GM21786 (cell line): ENCODE data around the gene CA11.

ENCODE experiments used
- ATAC-seq: cut with Tn5 transposase; IDR thresholded peaks from one replicate; pipeline ENCODE4 v1.9.1; 2021; ENCODE audit not compliant: unreplicated experiment

Gene CA11

DNA sequence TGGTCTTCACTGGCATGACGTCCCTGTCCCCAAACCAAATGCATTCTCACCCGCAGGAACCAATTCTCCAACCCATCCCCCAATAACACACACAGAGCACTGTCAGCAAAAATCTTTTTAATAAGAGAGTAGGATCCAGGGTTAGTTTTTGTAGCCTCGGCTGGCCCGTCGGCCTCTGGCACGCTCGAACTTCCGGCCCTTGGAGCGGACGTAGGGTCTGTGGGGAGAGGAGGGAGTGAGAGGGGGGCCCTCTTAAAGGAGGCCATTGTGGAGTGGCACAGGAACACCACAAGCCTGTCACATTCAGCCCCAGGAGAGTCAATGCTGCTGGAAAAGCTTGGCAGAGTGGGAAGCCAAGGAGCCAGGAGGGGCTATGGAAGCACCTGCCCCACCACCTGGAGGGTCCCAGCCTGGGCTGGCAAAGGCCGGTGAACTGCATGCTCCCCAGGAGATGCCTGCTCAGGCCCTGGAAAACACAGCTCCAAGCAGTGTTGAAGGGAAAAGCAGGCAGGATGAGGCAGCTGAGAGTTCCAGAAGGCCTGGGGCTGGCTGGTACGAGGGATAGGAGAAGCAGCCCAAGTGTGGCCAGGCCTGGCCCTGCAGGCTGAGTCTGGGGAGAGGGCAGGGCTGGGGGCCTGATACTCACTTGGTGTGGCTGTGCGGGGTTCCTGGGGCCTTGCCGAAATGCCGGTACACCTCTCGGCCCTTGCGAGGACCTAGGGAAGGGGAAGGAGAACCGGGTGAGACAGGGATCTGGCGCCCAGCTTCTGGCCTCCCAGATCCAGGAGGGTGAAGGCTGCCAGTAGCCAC, 30.6 kb downstream of the CA11 start:
- no peak for ATAC-seq

GRCh38 chr19:48614436-48615230, 31.4 kb downstream of the CA11 start, which contains the start of gene FAM83E:
Gene FAM83E (minus strand): TSS chr19:48615076. CDS start chr19:48613372, 1,704 bp downstream.
- ATAC-seq: no peak

DNA sequence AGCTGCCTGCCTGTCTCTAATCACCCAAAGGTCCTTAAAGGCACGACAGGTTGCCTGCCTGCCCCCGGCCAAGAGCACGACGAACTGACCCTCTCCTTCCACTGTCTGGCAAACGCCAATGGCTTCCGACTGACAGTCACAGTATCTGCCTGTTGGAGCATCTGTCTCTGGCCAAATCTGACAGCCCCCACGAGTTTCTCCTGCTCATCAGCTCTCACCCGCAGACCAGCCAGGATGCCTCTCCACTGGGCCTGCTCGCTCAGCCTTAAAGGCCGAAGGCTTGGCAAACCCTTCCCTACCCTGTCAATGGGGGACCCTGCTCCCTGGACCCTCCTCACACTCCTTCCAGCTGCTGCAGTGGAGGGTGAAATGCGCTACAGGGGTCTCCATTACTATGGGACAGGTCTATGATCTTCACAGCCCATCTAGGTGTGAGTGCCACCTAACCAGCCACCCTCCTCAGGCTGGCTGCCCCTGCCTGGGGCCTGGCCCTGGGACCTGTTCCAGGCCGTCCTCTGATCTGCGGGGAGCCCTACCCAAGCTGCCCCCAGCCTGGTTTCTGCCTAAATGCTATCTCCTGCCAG, 32.0 kb downstream of the CA11 start:
- ATAC-seq: no peak

DNA sequence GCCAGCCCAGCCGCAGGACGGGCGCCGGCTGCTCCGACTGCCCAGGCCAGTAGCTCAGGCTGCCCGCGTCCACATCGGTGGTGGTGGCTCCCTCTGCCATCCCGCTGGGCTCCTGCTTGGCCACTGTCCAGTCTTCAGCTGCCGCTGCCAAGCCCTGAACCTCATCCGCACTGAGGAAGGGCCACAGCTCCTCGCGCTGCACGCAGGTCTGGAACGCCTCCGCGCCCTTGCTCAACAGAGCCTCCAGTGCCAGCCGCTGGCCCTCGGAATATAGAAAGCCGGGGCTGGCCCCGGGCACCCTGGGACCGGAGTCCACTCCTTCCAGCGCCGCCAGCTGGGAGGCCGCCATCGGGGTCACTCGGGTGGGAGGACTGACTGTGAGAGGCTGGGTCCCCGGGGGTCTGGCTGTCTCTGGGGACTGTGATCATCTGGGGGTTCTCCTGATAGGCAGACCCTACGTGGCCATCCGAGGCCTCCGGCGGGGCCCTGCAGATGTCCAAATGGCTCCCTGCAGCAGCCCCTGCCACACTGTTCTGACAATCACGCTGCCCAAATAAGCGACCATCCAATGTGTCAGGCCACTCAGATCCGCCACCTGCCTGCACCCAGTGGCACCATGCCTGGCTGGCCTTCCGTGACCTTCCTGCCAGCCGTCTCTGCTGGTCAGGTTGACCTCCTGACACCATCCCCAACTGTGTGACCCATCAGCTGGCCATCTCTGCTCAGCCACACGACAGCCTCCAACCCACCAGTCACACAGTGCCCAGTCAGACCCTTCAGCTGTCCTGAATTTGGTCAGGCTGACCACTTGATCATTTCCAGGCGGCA, 32.7 kb downstream of the CA11 start:
- no peak for ATAC-seq

DNA sequence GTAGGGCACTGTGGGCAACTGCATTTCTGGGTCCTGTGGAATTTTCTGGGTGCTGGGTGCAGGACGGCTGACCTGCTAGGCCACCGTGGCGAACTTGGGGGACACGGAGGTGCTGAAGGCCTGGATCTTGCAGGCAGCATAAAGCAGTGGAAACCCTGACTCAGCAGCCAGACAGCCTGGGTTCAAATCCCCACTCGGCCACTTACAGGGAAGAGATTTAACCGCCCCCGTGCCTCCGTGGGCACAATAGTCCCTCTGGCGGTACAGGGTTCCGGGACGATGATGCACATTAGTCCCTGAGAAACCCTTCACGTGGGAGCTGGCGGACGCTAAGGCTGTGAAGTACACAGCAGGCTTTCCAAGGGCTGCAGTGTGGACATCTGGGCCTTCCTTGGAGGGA, 34.1 kb downstream of the CA11 start:
- ATAC-seq: no peak

DNA sequence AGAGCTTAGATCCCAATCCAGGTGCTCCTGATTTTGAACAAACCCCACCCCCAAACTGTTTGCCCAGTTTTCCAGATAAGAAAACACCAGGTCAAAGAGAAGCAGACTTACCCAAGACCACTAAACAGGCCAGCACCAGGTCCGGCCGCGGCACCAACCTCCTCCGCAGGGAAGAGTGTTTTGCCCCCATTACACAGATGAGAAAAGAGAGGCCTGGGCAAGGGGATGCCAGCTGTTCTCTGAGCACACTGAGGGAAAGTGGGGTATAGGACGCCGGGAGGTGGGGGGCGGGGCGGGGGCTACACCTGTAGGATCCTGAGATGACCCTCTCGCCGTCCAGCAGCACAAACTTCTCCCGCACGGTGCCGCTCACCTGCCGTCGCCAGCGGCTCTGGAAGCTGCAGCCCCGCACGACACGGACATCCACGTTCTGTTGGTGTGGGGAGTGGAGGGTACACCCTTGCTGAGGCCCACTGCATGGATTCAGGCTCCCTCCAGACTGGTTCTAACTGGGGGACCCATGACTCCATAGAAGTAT, 36.3 kb downstream of the CA11 start:
- no peak for ATAC-seq

DNA sequence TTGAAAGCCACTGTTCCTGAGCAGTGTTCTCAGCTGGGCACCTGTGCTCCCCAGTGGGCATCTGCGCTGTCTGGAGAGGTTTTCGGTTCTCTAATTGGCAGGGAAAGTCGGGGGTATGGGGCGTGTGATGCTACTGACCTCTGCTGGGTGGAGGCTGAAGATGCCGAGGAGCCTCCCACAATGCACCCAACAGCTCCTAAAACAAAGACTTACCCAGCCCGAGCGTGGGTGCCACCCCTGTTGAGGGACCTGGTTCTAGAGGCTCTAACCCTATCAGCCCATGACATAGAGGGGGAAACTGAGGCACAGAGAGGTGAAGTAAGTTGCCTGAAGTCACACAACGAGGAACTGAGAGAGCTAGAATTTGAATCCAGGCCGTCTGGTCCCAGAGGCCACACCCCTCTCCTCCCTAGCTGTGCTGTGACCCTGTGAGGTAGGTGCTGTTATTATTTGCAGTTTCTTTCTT, 37.2 kb downstream of the CA11 start:
- no peak for ATAC-seq

GRCh38 chr19:48607359-48607755, 38.6 kb downstream of the CA11 start:
- no peak for ATAC-seq

DNA sequence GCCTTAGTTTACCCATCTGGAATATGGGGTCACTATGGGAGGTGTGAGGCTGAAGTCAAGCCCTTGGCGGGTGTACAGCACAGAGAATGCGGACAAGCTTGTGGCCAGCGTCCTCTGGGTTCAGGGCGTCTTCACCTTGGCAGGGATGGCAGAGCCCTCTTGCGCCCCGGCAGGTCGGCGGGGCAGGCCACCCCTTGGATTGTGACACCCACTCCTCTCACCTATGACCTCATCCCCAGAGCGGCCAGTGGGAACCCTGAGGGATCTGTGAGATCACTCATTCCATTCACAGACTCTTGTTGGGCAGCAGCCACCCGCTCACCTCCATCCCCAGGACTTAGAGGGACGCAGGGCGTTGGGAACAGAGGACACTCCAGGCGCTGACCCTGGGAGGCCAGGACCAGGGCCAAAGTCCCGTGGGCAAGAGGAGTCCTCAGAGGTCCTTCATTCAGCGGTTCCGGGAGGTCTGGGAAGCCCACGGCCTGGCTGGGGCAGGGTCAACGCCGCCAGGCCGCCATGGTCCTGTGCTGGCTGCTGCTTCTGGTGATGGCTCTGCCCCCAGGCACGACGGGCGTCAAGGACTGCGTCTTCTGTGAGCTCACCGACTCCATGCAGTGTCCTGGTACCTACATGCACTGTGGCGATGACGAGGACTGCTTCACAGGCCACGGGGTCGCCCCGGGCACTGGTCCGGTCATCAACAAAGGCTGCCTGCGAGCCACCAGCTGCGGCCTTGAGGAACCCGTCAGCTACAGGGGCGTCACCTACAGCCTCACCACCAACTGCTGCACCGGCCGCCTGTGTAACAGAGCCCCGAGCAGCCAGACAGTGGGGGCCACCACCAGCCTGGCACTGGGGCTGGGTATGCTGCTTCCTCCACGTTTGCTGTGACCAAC, 39.3 kb downstream of the CA11 start, which contains the start of gene SPACA4:
SPACA4 (plus strand) TSS at position 280 of the 896 bp plus-strand sequence; CDS start at position 517, 237 bp downstream.
- no peak for ATAC-seq

DNA sequence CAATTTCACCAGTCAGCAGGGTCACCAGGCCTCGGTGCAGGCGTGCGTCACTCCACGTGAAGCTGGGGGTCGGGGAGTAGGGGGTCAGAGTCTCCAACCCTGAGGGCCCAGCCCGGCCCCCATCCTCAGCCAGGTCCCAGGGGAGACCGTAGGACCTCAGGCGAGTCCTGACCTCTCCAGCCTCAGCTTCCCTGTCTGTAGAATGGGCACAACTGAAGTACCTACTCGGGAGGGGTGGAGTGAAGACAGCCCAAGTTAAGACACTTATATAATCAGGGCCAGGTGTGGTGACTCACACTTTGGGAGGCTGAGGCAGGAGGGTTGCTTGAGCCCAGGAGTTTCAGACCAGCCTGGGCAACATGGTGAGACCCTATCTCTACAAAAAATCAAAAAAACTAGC, 42.1 kb downstream of the CA11 start:
- no peak for ATAC-seq

DNA sequence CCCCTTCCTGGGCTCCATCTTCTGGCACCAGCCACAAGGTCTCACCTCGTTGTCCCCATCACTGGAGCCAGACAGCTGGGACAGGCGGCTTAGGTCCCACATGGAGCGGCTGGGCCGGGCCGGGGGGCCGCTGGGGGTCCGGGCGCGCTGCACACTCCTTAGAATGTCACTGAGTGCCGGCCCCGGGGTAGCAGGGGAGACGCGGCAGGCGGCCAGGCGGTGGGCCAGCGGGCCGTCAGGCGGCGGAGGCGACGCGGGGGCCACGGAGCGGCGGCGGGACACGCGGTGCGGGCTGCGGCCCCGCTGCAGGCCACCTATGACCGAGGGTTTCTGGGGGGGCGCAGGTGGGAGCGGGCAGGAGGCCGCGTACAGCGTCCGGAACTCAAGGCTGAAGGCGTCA, 42.5 kb downstream of the CA11 start:
- ATAC-seq: no peak

GRCh38 chr19:48603001-48603400, 43.0 kb downstream of the CA11 start:
- ATAC-seq: no peak

GRCh38 chr19:48600679-48601417, 45.1 kb downstream of the CA11 start:
- ATAC-seq: no peak

DNA sequence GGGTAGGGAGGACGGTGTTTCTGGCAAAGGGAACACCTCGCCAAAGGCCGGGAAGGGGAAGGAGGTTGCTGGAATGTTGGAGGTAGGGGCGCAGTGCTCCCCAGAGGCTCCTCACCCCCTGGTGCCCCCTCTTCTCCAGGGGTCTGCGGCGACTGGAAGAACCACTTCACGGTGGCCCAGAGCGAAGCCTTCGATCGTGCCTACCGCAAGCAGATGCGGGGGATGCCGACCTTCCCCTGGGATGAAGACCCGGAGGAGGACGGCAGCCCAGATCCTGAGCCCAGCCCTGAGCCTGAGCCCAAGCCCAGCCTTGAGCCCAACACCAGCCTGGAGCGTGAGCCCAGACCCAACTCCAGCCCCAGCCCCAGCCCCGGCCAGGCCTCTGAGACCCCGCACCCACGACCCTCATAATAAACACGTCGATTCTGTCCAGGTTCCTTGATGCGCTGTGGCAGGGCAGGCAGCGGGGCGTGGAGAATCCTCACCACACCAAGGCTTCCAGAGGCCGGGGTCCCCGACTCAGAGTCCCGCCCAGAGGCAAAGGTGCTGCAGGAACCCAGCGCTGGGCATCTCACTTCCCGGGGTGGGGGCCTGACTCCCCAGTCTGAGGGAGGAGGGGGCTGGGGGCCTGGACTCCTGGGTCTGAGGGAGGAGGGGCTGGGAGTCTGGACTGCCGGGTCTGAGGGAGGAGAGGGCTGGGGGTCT, 46.8 kb downstream of the CA11 start:
- ATAC-seq: no peak

- ATAC-seq: no peak
Measured at GRCh38 chr19:48596679-48597465, 49.1 kb downstream of the CA11 start.

DNA sequence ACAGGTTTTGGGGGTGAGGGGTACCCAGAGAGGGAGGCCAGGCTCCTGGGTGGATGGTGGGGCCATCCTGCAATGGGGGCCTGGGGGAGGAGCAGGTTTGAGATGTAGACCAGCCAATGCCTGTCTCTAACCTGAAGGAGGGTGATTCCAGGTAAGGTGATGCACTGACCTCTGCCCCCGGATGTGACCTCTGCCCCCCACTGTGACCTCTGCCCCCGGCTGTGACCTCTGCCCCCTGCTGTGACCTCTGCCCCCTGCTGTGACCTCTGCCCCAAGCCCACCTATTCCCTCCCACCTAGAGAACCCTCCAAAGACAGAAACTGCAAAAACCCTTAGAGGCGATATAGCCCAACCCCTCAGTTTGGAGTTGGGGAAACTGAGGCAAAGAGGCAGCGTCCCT, 49.8 kb downstream of the CA11 start:
- no peak for ATAC-seq

DNA sequence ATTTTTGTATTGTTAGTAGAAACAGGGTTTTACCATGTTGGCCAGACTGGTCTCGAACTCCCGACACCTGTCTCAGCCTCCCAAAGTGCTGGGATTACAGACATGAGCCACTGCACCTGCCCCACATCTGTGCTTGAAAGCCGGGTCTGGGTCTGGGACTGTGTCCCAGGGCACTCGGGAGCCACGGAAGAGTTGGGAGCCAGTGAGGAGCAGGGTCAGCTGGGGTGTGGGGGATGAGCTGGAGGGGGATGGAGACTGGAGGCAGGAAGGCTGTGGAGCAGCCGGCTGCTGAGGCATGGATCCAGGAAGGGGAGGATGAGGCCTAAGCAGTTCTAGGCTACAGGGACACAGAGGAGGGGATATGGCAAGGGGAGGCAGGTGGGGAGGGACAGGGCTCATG, 50.2 kb downstream of the CA11 start:
- ATAC-seq: no peak
